Stimulated activated CD4-positive, alpha-beta T cell treated with anti-CD3 and anti-CD28 coated beads, Interleukin-4, amount 100 ng/mL, for 48 hours (primary cell): Measurements from ENCODE around the gene FBN2.
A peak's percentile ranks its signal among the peaks of the same experiment; 100 is the strongest.

Source experiments
- DNase-seq, 2 donors: peaks; one replicate each; pipeline ENCODE4 v3.0.0-alpha.2; 2020; ENCODE audit warnings: low read depth in 2 of 2

Gene FBN2

DNA sequence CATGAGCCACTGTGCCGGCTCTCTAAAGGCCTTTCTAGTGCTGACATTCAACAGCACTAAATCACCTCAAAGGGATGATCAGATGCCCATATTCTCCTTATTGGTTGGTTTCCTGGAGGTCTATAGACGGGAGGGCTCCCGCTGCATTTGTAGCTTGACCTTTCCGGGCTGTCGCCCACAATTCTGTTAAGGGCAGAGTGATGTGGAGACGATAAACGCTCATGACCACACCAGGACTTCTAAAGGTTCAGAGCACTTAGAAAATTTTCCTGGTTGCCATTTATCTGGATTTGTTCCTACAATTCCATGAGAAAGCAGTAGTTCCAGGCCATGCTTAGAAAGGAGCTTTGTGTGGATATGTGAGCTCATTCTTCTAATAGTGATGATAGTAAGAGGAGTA is 284.2 kb downstream of the FBN2 start:
- no peak for DNase-seq

DNA sequence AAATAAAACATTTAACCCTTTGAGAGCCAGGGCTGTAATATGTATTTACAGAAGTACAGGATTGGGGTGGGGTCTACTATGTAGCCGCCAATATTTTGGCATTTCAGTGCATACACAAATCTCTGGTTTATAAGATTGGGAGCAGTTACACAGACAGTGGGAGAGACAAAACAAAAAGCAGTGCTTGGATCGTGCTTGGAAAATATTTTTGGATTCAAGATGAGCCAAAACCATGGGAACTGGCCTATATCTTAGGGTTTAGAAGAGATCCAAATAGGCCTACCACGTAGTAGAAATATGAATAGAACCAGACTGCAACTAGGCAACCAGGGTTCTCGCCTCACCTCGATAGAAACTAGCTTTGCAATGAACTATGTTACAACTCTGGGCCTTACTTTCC is 284.9 kb downstream of the FBN2 start:
- DNase-seq, result no peak

DNA sequence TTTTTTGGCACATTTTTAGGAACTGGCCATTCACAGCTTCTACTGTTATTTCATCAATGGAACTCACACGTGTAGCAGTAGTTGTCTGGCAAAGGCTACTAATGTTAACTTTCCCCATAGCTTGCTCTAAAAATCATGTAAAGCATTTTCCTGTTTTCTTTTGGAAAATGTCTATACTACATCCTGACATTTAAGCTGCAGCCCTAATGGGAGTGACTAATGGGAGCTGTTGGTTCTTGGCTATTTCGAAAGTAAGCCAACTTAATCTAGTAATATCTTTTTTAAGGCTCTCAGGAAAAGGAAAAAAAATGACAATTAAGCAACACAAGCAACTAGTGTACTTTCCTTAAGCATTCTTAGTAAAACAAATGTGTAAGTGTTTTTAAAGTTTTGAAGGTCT is 285.3 kb downstream of the FBN2 start:
- DNase-seq, result no peak

GRCh38 chr5:128252196-128252595 is 285.8 kb downstream of the FBN2 start:
- no peak for DNase-seq

DNA sequence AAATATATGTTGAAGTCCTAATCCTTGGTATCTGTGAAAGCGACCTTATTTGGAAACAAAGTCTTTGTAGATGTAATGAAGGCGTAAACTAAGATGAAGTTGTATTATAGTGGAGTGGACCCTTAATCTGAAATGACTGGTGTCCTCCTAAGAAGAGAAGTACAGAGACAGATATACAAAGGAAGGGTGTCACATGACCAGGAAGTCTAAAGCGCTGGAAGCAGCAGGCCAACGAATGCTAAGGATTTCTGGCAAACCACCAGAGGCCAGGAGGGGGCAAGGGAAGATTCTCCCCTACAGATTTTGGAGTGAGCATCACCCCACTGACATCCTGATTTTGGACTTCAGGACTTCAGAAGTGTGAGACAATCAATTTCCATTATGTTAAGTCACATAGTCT is 292.1 kb downstream of the FBN2 start:
- DNase-seq, result no peak

- DNase-seq, result no peak
Measured at GRCh38 chr5:128243958-128244582, 294.0 kb downstream of the FBN2 start.

GRCh38 chr5:128241051-128241695 is 296.9 kb downstream of the FBN2 start:
- DNase-seq, result no peak

DNA sequence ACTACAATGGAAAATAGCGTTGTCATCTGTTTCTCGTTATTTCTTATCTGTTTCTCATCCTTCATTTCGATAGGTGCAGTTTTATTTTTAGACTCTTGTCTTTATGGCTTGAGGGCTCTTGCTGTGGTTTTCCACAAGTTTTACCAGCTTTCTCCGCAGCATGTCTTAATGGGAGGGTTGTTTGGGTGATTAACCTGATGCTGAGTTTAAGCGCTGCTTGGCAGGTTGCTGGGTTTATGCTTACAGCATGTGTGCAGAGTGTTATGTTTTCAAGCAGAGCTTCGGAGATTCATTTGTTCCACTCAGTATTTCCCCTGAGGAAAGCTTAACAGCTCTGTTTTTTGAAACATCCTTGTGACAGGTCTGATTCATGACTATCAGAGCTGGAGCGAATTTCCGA is 300.5 kb downstream of the FBN2 start:
- no peak for DNase-seq

GRCh38 chr5:128237000-128237399 is 301.0 kb downstream of the FBN2 start:
- no peak for DNase-seq

- no peak for DNase-seq
Measured at GRCh38 chr5:128236334-128236733, 301.7 kb downstream of the FBN2 start.

GRCh38 chr5:128234928-128235641 is 303.0 kb downstream of the FBN2 start:
- DNase-seq, result no peak

DNA sequence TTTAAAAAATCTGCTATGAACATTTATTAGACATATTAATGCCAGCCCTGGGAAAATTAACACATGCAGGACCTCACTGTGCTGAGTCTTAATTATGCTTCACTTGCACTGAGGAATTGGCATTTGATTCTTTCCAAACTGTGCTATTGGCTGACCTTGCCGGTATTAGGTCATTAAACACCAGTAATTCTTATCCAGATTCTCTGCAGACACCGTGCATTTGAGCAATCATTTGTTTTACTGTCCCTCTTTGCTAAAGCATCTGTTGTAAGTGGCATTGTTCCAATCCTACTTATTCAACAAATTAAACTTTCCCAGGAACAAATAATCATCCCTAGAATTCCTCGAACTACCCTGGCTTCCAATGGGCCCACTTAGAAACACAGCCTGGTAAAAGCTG is 309.5 kb downstream of the FBN2 start:
- DNase-seq, result no peak

DNA sequence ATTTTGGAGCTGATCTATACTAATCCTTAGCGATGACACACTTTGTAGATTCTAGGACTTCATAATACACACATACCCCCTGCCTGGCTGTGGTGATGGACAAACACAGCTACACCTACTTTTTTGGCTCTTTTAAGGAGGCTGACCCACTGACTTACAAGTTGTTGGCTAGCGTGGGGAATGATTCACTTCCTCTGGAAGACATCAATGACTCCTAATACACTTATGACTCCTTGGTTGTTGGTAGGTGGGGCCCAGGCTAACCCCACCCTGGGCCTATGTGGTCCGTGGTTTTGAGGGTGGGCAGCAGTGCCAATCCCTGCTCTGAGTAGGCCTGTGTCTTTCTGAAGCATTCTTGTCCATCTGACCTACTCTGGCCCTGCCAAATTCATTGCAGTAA is 310.0 kb downstream of the FBN2 start:
- no peak for DNase-seq

DNA sequence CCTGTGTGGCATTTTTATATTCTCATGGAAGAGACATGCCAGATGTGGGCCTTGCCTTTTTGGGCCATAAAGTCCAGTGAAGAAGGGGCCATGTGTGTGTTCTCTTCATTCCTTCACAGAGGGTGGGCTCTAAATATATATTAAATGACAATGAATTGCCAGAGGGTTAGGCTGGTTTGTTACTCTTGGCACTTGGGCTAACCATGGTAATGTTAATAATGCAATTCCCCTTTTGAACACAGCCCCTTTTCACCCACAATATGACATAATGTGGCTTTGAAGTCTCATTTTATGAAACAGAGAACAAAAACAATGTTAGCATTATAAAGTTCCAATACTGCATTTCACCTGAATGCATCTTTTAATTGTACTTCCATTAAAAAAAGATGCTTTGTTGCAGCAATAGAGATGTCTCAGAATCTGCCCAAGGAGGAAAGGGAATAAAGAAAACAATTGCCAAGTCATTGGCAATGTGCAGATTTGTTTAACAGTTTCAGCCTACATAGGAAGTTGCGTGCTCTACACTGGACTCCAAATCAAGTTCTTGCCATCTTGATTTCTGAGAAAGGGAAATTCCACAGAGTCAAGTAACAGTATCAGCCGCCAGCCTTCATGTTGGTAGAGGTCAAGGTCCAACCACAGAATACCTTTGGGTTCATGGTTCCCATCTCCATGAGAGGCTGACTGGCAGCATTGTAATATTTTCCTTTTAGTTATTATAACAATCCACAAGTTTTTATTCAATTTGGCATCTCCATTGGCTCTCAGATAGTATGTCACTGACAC is 312.6 kb downstream of the FBN2 start:
- no peak for DNase-seq

DNA sequence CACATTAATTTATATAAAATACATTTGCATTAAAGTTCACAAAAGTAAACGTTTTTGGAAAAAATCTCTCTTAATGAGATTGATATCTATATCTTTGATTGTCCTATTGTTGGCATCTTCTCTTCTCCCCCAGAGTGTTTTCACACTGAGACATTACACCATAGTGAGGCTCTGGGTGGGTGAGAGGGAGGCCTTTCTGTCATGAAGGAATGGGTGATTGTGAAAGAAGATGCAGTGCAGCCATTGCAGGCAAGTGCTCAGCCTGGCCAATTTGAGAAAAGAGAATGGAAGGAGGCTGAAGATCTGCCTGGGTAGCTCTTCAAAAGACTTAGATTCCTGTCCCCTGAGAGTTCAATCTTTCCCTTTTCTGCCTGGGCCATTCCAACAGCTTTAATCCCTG is 313.7 kb downstream of the FBN2 start:
- DNase-seq, result no peak

GRCh38 chr5:128220841-128221240 is 317.2 kb downstream of the FBN2 start:
- DNase-seq, result no peak

DNA sequence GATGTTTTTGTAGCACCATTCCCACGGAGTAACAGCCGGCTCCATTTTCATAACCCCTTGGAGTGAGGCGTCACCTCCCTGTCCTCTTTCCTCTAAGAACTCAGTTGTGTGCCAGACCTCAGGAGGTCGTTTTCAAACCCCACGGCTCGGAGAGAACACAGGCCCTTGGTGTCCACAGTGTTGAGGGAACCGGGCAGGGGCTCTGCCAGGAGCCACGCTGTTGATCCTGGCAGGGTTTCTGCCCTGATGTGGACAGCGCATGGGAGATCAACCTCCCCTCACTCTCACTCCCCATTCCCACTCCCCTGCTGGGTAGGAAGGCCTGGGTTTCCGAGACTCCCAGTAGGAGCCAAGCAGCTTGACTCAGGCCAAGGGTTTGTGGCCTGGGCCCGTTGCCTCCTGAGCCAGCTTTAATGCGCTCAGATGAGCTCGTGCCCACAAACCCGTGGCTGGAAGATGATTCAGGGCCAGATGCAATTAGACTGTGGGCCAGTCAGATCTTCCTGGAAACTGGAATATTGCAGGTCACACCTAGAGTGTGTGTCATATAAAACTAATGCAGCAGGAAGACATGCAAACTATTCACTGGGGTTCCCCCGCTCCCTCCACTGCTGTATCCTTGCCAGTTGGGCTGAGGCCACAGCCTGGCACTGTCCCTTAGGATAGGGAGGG is 321.0 kb downstream of the FBN2 start:
- DNase-seq, result no peak

- DNase-seq, result no peak
Measured at GRCh38 chr5:128216285-128216684, 321.8 kb downstream of the FBN2 start.

GRCh38 chr5:128213833-128214232 is 324.2 kb downstream of the FBN2 start:
- no peak for DNase-seq

- DNase-seq, result peak in 1 of 2 donors; percentile 24
Measured at GRCh38 chr5:128213340-128213739, 324.7 kb downstream of the FBN2 start.

DNA sequence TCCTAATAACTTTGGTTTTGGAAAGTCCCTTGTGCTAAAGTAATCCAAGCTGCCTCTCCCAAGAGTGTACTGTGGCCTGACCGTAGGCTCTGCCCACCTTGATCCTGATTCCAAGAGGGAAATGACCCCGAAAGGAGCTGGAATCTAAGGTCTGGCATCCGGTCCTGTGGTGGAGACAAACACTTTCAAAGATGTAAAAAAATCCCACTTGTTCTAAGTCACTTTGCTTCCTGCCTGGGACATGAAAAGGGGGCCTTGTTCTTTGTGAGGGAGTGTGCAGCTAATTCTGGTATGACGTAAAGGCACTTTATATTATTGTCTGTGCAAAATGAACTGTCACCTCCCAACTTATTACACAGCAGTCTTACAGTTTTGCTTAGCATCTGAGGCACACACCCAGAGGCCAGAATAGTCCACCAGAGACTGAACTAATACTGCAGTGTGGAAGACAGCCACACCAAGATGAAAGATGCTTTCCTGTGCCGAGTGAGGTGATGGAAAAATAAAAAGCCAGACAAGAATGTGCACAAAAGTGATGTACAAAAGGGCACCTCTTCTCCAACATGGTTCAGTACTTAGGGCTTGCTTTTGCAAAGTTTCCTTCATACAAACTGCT is 325.7 kb downstream of the FBN2 start:
- no peak for DNase-seq
